ENCODE results near the gene DSCAML1.

Gene DSCAML1

DNA sequence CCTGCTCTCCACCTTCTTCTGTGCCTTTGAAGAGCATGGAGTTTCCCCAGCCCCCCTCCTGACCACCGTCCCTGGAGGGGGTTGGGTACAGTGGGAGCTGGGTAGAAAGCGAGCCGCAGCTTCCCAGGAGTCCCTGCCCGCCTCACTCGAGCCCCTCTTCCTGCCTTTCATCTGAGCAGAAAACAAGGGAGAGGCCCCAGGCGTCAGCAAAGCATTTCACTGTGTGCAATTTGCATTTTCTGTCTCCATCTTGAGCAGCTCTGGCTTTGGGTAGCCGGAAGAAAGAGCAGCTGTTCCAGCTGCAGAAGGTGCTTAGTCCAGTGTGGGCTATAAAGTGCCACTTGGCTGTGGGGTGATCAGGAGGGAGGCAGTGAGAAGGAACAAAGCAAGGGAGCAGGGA, 239.7 kb downstream of the DSCAML1 start:
- no peaks in the 10 kb centered on the region for H3K36me3 ChIP-seq (ENCODE audit: control insufficient read depth, insufficient read depth, low read length)
- H3K4me3 ChIP-seq (ENCODE audit: low read depth, low read length): no peak overlapping the region
- H3K4me1 ChIP-seq (ENCODE audit: control insufficient read depth, insufficient read depth, low read length): peaks cover 23% of the 10 kb centered on the region
- no peaks in the 10 kb centered on the region for H3K9me3 ChIP-seq (ENCODE audit: control insufficient read depth, insufficient read depth, low read depth, low read length)
- no peak overlapping the region for H3K9ac ChIP-seq (ENCODE audit: low read length)
- no peak overlapping the region for H3K27ac ChIP-seq (ENCODE audit: low read depth, low read length)
- peaks cover 15% of the 10 kb centered on the region; the same call in 1 of the 2 replicates for H3K27me3 ChIP-seq (ENCODE audit: control insufficient read depth, insufficient read depth, low read length)

DNA sequence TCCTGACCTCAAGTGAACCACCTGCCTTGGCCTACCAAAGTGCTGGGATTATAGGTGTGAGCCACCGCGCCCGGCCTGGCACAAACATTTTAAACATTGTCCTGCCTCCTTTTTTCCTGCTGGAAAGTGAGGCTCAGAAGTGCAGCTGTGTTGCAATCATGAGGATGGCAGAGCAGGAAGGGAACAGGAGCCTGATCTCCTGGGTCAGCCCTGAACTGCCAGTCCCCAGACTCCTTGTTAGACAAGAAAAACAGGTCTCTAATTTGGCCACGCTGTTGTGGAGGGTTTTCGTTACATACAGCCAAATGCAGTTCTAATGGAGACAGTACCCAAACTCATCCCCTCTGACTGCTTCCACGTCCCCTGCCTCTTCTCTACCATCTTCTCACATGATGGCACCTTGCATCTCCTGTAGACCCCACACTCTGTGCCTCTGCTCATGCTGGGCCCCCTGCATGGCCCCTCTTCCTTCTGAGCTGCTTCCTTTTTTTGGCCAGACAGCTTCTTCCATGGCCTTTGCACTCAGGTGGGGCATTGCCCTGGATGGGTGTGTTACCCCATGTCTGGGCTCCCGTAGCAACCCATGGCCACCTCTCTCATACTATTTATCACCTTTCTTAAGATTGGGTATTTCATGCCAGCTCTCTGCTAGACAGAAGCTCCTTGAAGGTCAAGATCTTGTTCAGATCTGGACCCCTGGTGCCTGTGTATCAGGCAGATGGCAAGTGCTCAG, 242.2 kb downstream of the DSCAML1 start:
- H3K27ac ChIP-seq (ENCODE audit: low read depth, low read length): no peak overlapping the region
- peaks cover 18% of the 10 kb centered on the region for H3K4me1 ChIP-seq (ENCODE audit: control insufficient read depth, insufficient read depth, low read length)
- H3K36me3 ChIP-seq (ENCODE audit: control insufficient read depth, insufficient read depth, low read length): no peaks in the 10 kb centered on the region
- H3K9me3 ChIP-seq (ENCODE audit: control insufficient read depth, insufficient read depth, low read depth, low read length): no peaks in the 10 kb centered on the region
- no peak overlapping the region for H3K9ac ChIP-seq (ENCODE audit: low read length)
- peaks cover 7% of the 10 kb centered on the region; the same call in 1 of the 2 replicates for H3K27me3 ChIP-seq (ENCODE audit: control insufficient read depth, insufficient read depth, low read length)
- no peak overlapping the region for H3K4me3 ChIP-seq (ENCODE audit: low read depth, low read length)

DNA sequence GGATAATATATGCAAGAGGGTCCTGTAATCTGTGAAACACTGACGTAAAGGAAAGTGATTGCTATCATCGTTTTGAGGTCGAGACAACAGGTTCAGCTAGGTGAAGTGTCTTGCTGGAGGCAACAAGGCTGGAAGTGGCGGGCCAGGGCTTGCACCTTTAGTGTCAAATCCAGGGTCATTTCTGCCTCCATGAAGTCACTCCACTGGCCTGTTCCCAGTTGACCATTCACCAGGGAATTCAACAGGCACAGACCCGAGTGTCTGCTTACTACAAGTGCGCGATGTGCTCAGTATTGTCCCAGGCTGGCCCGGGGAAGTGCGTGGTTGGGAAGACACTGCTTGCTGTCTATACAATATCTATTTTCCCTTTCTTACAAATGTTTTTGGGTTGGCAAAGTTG, 244.4 kb downstream of the DSCAML1 start:
- no peaks in the 10 kb centered on the region for H3K9me3 ChIP-seq (ENCODE audit: control insufficient read depth, insufficient read depth, low read depth, low read length)
- H3K4me1 ChIP-seq (ENCODE audit: control insufficient read depth, insufficient read depth, low read length): peaks cover 10% of the 10 kb centered on the region
- H3K27ac ChIP-seq (ENCODE audit: low read depth, low read length): no peak overlapping the region
- no peaks in the 10 kb centered on the region for H3K36me3 ChIP-seq (ENCODE audit: control insufficient read depth, insufficient read depth, low read length)
- H3K27me3 ChIP-seq (ENCODE audit: control insufficient read depth, insufficient read depth, low read length): peaks cover 7% of the 10 kb centered on the region; the same call in 1 of the 2 replicates
- H3K4me3 ChIP-seq (ENCODE audit: low read depth, low read length): no peak overlapping the region
- H3K9ac ChIP-seq (ENCODE audit: low read length): no peak overlapping the region

DNA sequence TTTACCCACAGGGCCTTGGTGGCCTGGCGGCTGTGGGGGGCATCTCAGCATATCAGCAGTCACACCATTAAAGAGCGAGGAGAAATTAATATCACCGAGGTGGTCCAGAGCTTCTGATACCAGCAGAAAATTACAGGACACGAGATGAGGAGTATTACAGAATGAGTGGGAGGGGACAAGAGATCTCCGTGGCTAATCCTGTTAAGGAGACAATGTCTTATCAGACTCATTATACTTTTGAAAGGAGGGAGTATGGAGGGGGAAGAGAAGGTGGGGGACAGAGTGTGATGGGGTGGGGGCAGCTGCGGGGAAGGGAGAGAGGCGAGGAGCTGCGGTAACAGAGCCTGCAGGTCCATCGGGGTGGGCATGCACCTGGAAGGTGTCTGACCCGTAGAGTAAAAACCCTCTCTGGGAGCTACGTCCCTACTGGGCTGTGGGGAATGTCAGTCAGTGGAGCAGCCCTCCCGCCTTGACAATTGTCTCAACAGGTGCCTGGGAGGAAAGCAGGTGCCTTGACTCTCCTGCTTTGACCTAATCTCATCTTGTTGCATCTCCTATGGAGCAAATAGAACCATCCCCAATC, 245.2 kb downstream of the DSCAML1 start:
- no peaks in the 10 kb centered on the region for H3K9me3 ChIP-seq (ENCODE audit: control insufficient read depth, insufficient read depth, low read depth, low read length)
- H3K9ac ChIP-seq (ENCODE audit: low read length): no peak overlapping the region
- no peak overlapping the region for H3K27ac ChIP-seq (ENCODE audit: low read depth, low read length)
- peaks cover 9% of the 10 kb centered on the region for H3K4me1 ChIP-seq (ENCODE audit: control insufficient read depth, insufficient read depth, low read length)
- no peaks in the 10 kb centered on the region for H3K36me3 ChIP-seq (ENCODE audit: control insufficient read depth, insufficient read depth, low read length)
- no peak overlapping the region for H3K4me3 ChIP-seq (ENCODE audit: low read depth, low read length)
- peaks cover 6% of the 10 kb centered on the region; the same call in 1 of the 2 replicates for H3K27me3 ChIP-seq (ENCODE audit: control insufficient read depth, insufficient read depth, low read length)

DNA sequence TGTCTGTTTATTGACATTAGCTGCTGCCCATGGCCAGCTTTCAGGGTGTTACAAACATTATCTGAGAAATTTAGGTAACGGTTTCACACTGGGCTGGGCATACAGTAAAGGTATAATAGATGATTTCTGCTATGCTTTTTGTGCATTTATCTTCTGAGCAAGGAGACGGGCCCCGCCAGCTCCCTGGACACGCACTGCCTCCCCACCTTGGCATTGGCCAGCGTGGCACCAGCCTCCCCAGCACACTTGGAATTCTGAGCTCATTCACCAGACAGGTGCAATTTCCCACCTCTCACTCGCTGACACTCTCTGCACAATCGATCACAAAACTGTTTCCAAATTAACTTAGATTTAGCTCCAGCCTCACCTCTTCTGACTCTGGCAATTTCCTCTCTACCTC, 246.6 kb downstream of the DSCAML1 start:
- H3K9me3 ChIP-seq (ENCODE audit: control insufficient read depth, insufficient read depth, low read depth, low read length): no peaks in the 10 kb centered on the region
- peaks cover 19% of the 10 kb centered on the region for H3K4me1 ChIP-seq (ENCODE audit: control insufficient read depth, insufficient read depth, low read length)
- H3K9ac ChIP-seq (ENCODE audit: low read length): no peak overlapping the region
- no peaks in the 10 kb centered on the region for H3K36me3 ChIP-seq (ENCODE audit: control insufficient read depth, insufficient read depth, low read length)
- H3K27me3 ChIP-seq (ENCODE audit: control insufficient read depth, insufficient read depth, low read length): peaks cover 3% of the 10 kb centered on the region; the same call in 1 of the 2 replicates
- H3K27ac ChIP-seq (ENCODE audit: low read depth, low read length): no peak overlapping the region
- H3K4me3 ChIP-seq (ENCODE audit: low read depth, low read length): no peak overlapping the region

DNA sequence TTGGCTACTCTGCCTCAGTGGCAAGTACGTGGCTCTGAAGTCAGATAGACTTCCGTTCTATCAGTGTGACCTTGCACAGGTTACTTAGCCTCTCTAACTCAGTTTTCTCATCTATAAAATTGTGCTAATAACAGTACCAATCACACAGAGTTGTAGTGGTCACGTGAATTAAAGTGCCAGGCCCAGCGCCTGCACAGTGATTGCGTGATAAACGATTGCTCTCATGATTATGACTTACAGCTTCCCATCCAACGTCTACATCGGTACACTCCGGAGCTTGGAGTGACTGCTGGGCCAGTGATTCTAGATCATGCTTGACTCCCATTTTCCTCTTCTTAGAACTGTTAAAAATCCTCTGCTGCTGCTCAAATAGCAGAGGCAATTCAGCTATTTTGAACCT, 247.6 kb downstream of the DSCAML1 start:
- H3K4me1 ChIP-seq (ENCODE audit: control insufficient read depth, insufficient read depth, low read length): peaks cover 19% of the 10 kb centered on the region
- H3K36me3 ChIP-seq (ENCODE audit: control insufficient read depth, insufficient read depth, low read length): no peaks in the 10 kb centered on the region
- no peak overlapping the region for H3K4me3 ChIP-seq (ENCODE audit: low read depth, low read length)
- H3K9ac ChIP-seq (ENCODE audit: low read length): no peak overlapping the region
- no peak overlapping the region for H3K27ac ChIP-seq (ENCODE audit: low read depth, low read length)
- H3K9me3 ChIP-seq (ENCODE audit: control insufficient read depth, insufficient read depth, low read depth, low read length): no peaks in the 10 kb centered on the region
- no peaks in the 10 kb centered on the region; the same call in 1 of the 2 replicates for H3K27me3 ChIP-seq (ENCODE audit: control insufficient read depth, insufficient read depth, low read length)

DNA sequence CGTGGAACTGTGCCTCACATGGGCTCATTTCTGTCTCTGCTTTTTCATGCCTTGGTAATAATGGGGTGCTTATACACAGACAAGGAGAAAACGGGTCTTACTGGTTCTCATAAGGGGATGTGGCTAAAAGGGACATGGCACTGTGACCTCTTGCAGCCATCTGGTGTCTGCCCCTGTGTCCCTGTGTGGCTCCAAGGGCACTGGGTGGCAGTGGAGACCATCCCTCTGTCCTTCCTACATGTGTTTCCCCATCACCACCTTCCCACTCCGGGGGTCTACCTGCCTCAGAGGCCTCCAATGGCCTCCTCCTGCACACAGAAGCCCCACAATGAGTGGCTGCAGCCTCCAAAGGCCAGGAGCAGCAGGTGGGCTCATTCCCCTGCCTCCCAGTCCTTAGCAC, 248.1 kb downstream of the DSCAML1 start:
- Histone ChIP-seq H3K27me3 (ENCODE audit: control insufficient read depth, insufficient read depth, low read length) (no peaks in the 10 kb centered on the region; the same call in 1 of the 2 replicates), H3K36me3 (ENCODE audit: control insufficient read depth, insufficient read depth, low read length) (no peaks in the 10 kb centered on the region), H3K9ac (ENCODE audit: low read length) (no peak overlapping the region), H3K27ac (ENCODE audit: low read depth, low read length) (no peak overlapping the region), H3K4me3 (ENCODE audit: low read depth, low read length) (no peak overlapping the region), H3K4me1 (ENCODE audit: control insufficient read depth, insufficient read depth, low read length) (peaks cover 19% of the 10 kb centered on the region), H3K9me3 (ENCODE audit: control insufficient read depth, insufficient read depth, low read depth, low read length) (no peaks in the 10 kb centered on the region)

DNA sequence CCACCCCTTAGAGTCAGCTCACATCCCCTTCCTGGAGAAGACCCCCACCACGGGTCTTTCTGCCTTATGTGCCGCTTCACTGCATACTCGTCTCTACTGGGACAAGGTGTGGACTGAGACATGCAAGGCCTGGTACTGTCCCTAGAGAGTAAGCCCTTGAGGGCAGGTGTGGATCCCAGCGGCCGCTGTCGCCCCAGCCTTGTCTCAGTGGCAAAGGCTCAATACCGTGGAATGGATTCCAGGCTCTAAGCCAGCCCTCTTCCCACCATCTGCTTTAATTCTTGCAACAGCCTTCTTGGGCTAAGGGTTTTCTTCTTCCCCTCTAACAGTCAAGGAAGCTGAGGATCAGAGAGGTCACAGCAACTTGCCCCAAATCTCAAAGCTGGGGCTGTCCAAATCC, 249.1 kb downstream of the DSCAML1 start:
- no peaks in the 10 kb centered on the region for H3K36me3 ChIP-seq (ENCODE audit: control insufficient read depth, insufficient read depth, low read length)
- no peaks in the 10 kb centered on the region; the same call in 1 of the 2 replicates for H3K27me3 ChIP-seq (ENCODE audit: control insufficient read depth, insufficient read depth, low read length)
- H3K27ac ChIP-seq (ENCODE audit: low read depth, low read length): no peak overlapping the region
- H3K4me3 ChIP-seq (ENCODE audit: low read depth, low read length): no peak overlapping the region
- no peak overlapping the region for H3K9ac ChIP-seq (ENCODE audit: low read length)
- H3K4me1 ChIP-seq (ENCODE audit: control insufficient read depth, insufficient read depth, low read length): peaks cover 19% of the 10 kb centered on the region
- H3K9me3 ChIP-seq (ENCODE audit: control insufficient read depth, insufficient read depth, low read depth, low read length): no peaks in the 10 kb centered on the region

DNA sequence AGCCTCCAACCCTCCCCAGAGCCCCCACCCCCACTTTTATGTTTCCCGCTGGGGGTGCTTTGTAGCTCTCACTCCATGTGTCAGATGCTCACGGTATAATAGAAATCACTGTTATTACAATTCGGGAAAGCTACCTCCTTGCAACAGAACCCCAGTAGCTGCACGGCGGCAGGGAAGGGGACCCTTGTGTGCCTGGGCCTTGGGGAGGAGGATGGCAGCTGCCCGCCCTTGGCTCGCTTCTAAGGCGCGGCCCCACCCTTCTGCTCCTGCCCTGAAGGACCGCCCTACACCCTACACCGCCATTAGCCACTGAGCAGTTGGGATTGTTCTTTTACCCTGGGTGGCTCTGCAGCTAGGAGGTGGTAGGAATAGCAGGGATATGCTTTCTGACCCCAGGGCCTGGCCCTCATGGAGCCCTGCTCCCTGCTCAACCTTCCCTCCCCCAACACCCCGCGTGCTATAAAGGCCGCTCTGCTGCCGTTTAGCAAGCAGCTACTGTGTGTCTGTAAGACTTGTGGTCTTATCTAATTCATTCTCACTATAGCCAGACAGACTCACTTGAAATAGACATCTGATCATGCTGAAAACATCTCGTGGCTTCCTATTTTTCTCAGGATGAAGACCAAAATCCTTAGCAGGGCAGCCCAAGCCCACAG, 249.7 kb downstream of the DSCAML1 start:
- H3K27me3 ChIP-seq (ENCODE audit: control insufficient read depth, insufficient read depth, low read length): no peaks in the 10 kb centered on the region; the same call in 1 of the 2 replicates
- no peak overlapping the region for H3K4me3 ChIP-seq (ENCODE audit: low read depth, low read length)
- no peaks in the 10 kb centered on the region for H3K36me3 ChIP-seq (ENCODE audit: control insufficient read depth, insufficient read depth, low read length)
- no peak overlapping the region for H3K27ac ChIP-seq (ENCODE audit: low read depth, low read length)
- H3K9me3 ChIP-seq (ENCODE audit: control insufficient read depth, insufficient read depth, low read depth, low read length): no peaks in the 10 kb centered on the region
- H3K4me1 ChIP-seq (ENCODE audit: control insufficient read depth, insufficient read depth, low read length): peaks cover 19% of the 10 kb centered on the region
- H3K9ac ChIP-seq (ENCODE audit: low read length): no peak overlapping the region

DNA sequence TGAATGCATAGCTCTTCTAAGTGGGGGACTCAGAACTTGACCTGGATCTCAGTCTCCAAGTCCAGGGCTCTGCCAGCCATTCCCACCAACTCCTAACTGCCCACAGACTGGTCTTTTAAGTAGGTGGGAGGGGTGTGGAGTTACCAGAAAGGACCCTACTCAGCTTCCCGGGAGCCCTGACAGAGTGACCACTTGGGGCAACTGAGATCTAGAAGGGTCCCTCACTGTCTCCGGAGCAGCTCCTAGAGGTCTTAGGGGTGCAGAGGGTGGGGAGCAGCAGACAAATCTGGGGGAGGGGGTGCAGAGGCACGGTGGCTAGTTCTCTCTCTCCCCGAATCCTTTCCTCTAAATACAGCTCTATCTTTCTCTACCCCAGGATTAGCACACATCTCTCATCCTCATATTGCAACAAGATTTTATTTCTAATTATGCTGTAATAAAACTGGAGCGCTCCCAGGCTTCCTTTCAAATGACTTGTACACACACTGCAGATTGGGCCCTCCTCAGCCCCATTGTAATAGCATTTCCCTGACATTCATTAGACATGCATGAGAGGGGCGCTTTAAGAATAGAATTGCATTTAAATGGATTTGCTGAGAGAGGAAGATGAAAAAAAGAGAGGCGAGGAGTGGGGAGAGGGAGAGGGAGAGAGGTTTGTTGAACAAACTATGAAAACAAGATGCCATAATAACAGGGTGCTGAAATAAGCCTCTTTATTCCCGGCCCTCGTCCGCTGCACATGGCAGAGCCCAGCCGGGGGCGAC, 250.4 kb downstream of the DSCAML1 start:
- H3K4me1 ChIP-seq (ENCODE audit: control insufficient read depth, insufficient read depth, low read length): peaks cover 19% of the 10 kb centered on the region
- no peaks in the 10 kb centered on the region for H3K9me3 ChIP-seq (ENCODE audit: control insufficient read depth, insufficient read depth, low read depth, low read length)
- no peak overlapping the region for H3K27ac ChIP-seq (ENCODE audit: low read depth, low read length)
- H3K36me3 ChIP-seq (ENCODE audit: control insufficient read depth, insufficient read depth, low read length): no peaks in the 10 kb centered on the region
- no peak overlapping the region for H3K4me3 ChIP-seq (ENCODE audit: low read depth, low read length)
- no peak overlapping the region for H3K9ac ChIP-seq (ENCODE audit: low read length)
- no peaks in the 10 kb centered on the region; the same call in 1 of the 2 replicates for H3K27me3 ChIP-seq (ENCODE audit: control insufficient read depth, insufficient read depth, low read length)

All from HUES6 (cell line).